ENCODE measurements around the gene F13B. TPM values are rescaled to one million over a fixed set of nuclear protein-coding genes. Genes with fewer than 3 reads are reported as not detected.

The F13B gene
- total RNA-seq, 1 donor from 2014 or later = not detected

- H3K4me1 ChIP-seq = no peaks in the 10 kb centered on the region
These were observed 16.4 kb upstream of the F13B start for GRCh38 chr1:197083474-197083873.

GRCh38 chr1:197081117-197081753 lies 14.2 kb upstream of the F13B start:
- Histone ChIP-seq H3K4me1 (no peaks in the 10 kb centered on the region), H3K27me3 (ENCODE audit: low read depth) (no peaks in the 10 kb centered on the region), H3K9me3 (replicated peaks) (peaks cover 20% of the 10 kb centered on the region), H3K4me3 (no peak overlapping the region), H3K27ac (replicated peaks) (no peak overlapping the region), H3K36me3 (no peaks in the 10 kb centered on the region)
- intact Hi-C loops (cut with micrococcal nuclease) = no loop called here
- no peak for TF ChIP-seq CTCF (IDR thresholded peaks at IDR 0.05; ENCODE audit: borderline replicate concordance)
- no peak for DNase-seq

More at GRCh38 chr1:197083474-197083873, 16.4 kb upstream of the F13B start:
- H3K27ac ChIP-seq (replicated peaks) = no peak overlapping the region
- TF ChIP-seq CTCF (IDR thresholded peaks at IDR 0.05; ENCODE audit: borderline replicate concordance) = no peak
- no peaks in the 10 kb centered on the region for H3K27me3 ChIP-seq (ENCODE audit: low read depth)
- peaks cover 20% of the 10 kb centered on the region for H3K9me3 ChIP-seq (replicated peaks)
- H3K36me3 ChIP-seq = no peaks in the 10 kb centered on the region
- no peak for DNase-seq
- intact Hi-C loops (cut with micrococcal nuclease) = no loop called here
- H3K4me3 ChIP-seq = no peak overlapping the region

- peaks cover 20% of the 10 kb centered on the region for H3K9me3 ChIP-seq (replicated peaks)
- no peaks in the 10 kb centered on the region for H3K36me3 ChIP-seq
- intact Hi-C loops (cut with micrococcal nuclease) = no loop called here
- H3K4me3 ChIP-seq = no peak overlapping the region
- no peak for DNase-seq
- H3K27ac ChIP-seq (replicated peaks) = no peak overlapping the region
- no peaks in the 10 kb centered on the region for H3K4me1 ChIP-seq
- H3K27me3 ChIP-seq (ENCODE audit: low read depth) = no peaks in the 10 kb centered on the region
- no peak for TF ChIP-seq CTCF (IDR thresholded peaks at IDR 0.05; ENCODE audit: borderline replicate concordance)
These were observed 13.3 kb upstream of the F13B start for GRCh38 chr1:197080323-197080722.

- intact Hi-C loops (cut with micrococcal nuclease) = no loop called here
- H3K4me3 ChIP-seq = no peak overlapping the region
- peaks cover 18% of the 10 kb centered on the region for H3K9me3 ChIP-seq (replicated peaks)
- no peak overlapping the region for H3K27ac ChIP-seq (replicated peaks)
- TF ChIP-seq CTCF (IDR thresholded peaks at IDR 0.05; ENCODE audit: borderline replicate concordance) = no peak
- no peaks in the 10 kb centered on the region for H3K4me1 ChIP-seq
- no peak for DNase-seq
- no peaks in the 10 kb centered on the region for H3K36me3 ChIP-seq
- H3K27me3 ChIP-seq (ENCODE audit: low read depth) = no peaks in the 10 kb centered on the region
These were observed 9.5 kb upstream of the F13B start for GRCh38 chr1:197076585-197076984.

- Histone ChIP-seq H3K27ac (replicated peaks) (no peak overlapping the region), H3K4me1 (no peaks in the 10 kb centered on the region), H3K27me3 (ENCODE audit: low read depth) (no peaks in the 10 kb centered on the region), H3K4me3 (no peak overlapping the region), H3K36me3 (no peaks in the 10 kb centered on the region), H3K9me3 (replicated peaks) (peaks cover 23% of the 10 kb centered on the region)
- TF ChIP-seq CTCF (IDR thresholded peaks at IDR 0.05; ENCODE audit: borderline replicate concordance) = no peak
- intact Hi-C loops (cut with micrococcal nuclease) = no loop called here
- DNase-seq = no peak
These were observed 6.9 kb upstream of the F13B start for GRCh38 chr1:197073978-197074377.
